Suppressor macrophage treated with lipopolysaccharide for 1 hour (primary cell): ENCODE results near the gene PDE6H.

ENCODE experiments used
- DNase-seq, 3 donors: peaks; one replicate each; pipeline ENCODE4 v3.0.0-alpha.2; 2020 to 2022

Gene PDE6H

GRCh38 chr12:15005064-15005463 is 32.2 kb downstream of the PDE6H start:
- no peak for DNase-seq

- no peak for DNase-seq
Measured at GRCh38 chr12:15007551-15007950, 34.7 kb downstream of the PDE6H start.

DNA sequence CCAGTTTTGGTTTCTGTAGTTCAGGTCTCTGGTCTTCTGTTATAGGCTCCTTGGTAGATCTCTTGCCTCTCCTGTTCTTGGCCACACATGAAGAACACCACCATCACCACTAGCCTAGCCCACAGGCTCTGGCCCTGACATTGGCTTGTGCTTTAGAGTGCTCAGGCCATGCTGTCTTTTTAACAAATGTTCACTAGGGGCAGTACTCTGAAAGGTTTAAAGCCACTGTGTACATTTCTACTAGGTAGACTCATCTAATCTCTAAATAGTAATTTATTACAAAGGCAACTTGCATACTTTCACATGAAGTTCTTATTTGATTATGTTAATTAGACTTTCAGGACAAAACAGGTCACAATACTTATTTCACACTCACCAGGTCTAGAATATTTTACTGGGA is 38.3 kb downstream of the PDE6H start:
- DNase-seq, result no peak

GRCh38 chr12:15013634-15014179 is 40.9 kb downstream of the PDE6H start:
- peak; percentile 28 to 66 (median 34) for DNase-seq

GRCh38 chr12:15014708-15015107 is 41.9 kb downstream of the PDE6H start:
- no peak for DNase-seq

GRCh38 chr12:15015121-15015520 is 42.3 kb downstream of the PDE6H start:
- no peak for DNase-seq

DNA sequence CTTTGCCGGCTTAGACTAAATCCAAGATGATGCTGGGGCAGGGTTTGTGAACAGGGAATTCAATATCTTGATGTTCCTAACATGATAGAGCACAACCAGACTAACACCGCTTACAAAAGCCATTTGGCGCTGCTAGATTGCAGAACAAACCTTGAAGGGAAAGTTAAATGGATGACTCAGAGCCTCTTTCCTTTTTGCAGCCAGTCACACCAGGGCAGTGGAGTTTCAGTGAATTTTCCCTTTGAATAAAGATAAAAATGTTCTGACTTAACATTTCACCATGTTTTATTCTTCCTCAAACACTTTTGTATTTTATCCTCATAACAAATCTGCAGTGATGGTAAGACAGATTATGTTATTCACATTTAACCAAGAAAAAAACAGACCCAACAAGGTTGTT is 47.3 kb downstream of the PDE6H start:
- peak; percentile 38 to 63 (median 62) for DNase-seq
